DMS 273 treated with DMSO at 0.1 percent for 48 hours (cell line): Measurements from ENCODE around the gene NFYB.
A peak's percentile ranks its signal among the peaks of the same experiment; 100 is the strongest.
"Not testable (repeated sequence)": the region's sequence is repeated elsewhere in the genome, so short reads cannot be mapped to it uniquely, and the experiment has no call there.

Source experiments
- DNase-seq: peaks from one replicate; lab custom pipeline; 2025; lab: John Stamatoyannopoulos, UW

Gene NFYB

GRCh38 chr12:104163028-104163427 is 25.0 kb upstream of the NFYB start:
- not testable (repeated sequence) for DNase-seq

DNA sequence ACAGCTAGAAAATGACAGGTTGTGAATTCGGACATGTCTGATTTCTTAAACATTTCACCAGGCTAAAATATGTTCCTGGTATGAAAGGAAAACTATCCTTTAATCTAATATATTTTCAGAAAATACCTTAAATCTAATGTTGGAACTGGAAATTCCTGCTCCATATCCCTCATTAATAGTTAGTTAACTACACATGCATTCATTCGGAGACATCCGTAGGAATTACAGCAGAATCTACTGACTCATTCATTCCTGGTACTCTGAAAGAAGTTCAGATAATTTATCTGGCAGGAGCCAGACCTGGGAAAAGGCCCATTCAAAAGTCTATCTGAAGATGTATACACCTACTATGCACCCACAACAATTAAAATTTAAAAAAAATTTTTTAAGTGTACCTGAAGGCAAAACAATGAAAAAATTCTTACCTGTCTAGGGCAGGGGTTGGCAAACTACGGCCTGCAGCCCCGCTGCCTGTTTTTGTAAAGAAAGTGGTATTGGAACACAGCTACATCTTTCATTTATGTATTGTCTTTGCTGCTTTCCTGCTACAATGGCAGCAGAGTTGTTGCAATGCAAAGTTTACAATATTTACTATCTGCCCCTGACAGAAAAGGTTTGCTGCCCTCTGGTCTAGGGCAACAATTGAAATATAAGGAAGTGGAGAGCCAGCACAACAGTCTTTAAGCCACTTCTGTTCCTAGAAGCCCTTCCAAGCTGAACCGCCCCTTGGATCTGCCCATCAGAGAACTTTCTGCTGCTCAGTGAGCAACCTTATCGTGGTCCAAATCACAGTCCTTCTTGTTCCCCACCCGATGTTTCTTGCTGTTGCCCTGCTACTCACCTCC is 17.9 kb upstream of the NFYB start:
- DNase-seq, result no peak

- DNase-seq, result no peak
Observed at GRCh38 chr12:104154806-104155205, 16.8 kb upstream of the NFYB start.

DNA sequence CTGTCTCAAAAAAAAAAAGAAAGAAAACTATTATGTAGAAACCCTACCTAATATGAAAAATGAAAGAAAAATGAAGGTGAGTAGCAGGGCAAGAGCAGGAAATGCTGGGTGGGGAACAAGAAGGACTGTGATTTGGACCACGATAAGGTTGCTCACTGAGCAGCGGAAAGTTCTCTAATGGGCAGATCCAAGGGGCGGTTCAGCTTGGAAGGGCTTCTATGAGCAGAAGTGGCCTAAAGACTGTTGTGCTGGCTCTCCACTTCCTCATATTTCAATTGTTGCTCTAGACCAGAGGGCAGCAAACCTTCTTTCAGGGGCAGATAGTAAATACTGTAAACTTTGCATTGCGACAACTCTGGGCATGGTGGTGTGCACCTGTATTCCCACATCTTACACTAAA is 16.3 kb upstream of the NFYB start:
- no peak for DNase-seq

DNA sequence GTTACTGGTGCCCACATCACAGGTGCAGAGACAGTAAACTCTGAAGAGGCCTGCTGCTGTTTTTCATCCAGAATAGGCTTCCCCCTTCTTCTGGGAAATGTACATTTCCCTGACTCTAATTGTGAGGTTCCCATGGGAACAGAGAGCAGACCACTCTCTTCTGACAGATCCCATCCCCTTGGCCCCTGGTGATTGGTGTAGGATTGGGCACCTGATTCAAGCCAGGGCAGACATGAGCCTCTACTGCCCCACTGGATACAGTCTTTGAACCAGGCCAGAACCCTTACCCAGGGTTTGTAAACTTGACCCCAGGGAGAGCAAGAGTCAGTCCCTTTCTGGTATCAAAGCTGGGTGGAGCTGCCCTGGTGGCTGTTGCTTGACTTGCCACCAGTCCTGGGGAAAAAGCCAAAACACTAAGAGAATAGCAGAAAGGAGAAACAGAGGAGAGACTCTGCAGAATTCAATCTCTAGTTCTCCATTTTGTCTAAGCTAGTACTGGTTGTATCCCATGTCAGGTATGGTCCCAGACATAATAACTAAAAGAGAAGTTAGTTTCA is 14.8 kb upstream of the NFYB start:
- no peak for DNase-seq

GRCh38 chr12:104150416-104150815 is 12.4 kb upstream of the NFYB start:
- no peak for DNase-seq

- DNase-seq, result no peak
Observed at GRCh38 chr12:104147346-104147745, 9.3 kb upstream of the NFYB start.

GRCh38 chr12:104143918-104144317 is 5.9 kb upstream of the NFYB start:
- DNase-seq, result no peak

- DNase-seq, result no peak
Observed at GRCh38 chr12:104143002-104143401, 5.0 kb upstream of the NFYB start.

- no peak for DNase-seq
Observed at GRCh38 chr12:104142543-104142942, 4.5 kb upstream of the NFYB start.

DNA sequence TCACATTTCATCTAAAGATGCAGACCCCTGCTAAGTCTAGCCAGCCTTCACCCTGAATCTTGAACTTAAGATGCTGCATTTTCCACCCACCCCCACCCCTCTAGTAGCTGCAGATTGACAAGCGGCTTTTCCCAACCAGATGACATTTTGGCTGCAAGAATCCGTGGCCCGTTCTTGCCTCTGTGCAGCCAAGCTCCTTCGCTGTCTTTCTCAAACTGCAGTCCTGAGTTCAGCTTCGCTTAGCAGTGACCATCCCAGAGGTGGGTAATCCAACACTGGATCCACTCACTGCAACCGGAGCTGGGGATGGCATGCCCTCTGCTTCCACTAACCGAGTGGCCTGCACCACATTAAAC is 765 bp upstream of the NFYB start:
- no peak for DNase-seq

GRCh38 chr12:104137001-104137901 is 759 bp downstream of the NFYB start:
- DNase-seq, result peak; percentile 34

GRCh38 chr12:104136577-104136976 is 1.4 kb downstream of the NFYB start:
- DNase-seq, result no peak

GRCh38 chr12:104134882-104135281 is 3.1 kb downstream of the NFYB start:
- DNase-seq, result no peak

DNA sequence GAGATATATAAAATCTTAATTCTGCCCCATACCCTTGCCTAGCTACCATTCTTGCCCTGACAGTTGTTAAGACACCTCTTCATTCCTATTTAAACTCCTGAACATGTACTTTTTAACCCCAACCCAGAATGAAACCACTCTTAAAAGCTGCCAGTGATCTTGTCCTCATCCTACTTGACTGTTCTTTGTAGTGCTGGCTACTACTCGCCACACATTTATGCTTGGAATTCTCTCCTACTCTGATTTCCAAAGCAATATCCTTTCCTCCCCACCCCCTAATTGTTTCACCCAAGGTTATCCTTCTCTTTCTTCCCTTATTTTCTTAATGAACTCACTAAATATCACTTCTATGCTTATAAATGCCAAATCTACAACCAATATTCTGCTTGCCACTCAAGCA is 4.1 kb downstream of the NFYB start:
- DNase-seq, result no peak

- DNase-seq, result no peak
Observed at GRCh38 chr12:104133321-104133720, 4.7 kb downstream of the NFYB start.

DNA sequence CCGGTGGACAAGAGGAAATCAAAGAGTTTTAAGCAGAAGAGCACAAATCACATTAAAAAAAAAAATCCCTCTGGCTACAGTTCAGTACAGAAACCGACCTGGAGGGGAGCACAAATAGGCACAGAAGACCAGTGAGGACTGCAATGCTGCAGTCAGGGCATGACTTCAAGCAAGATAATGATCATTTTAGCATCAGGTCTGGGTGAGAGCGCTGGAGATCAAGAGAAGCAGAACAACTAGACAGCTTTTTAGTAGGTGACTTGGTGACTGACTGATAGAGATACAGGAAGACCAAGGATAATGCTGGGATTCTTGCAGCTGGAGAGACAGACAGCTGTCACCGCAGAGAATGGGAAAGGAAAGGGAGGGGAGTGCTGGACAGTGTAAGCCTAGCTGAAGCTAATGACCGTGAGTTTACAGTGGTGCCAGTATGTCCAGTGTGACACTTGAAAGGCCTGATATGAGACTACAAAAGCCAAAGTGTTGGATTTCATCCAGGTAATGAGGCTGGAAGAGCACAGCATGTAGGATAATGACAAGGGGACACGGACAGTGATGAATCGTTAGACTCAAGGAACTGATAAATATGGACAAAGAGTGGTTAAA is 5.6 kb downstream of the NFYB start:
- DNase-seq, result no peak

- DNase-seq, result no peak
Observed at GRCh38 chr12:104131609-104132008, 6.4 kb downstream of the NFYB start.

DNA sequence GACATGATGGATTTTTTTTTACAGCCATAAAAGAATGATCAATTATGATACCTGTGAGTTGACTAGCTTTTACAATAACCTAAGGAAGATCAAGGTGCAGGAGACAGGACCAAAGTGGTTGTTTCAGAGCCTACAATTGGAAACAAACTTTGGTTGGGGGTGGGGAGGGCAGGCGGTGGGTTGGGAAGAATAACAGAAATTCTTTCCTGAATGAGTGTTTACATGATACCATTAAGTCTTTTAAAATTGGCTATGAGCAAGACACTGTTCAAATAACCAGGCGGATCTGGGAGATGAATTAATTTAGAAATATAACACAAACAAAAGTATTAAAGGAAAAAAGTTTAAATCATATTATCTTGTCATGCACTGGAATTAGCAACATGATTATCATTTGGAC is 7.2 kb downstream of the NFYB start:
- no peak for DNase-seq

DNA sequence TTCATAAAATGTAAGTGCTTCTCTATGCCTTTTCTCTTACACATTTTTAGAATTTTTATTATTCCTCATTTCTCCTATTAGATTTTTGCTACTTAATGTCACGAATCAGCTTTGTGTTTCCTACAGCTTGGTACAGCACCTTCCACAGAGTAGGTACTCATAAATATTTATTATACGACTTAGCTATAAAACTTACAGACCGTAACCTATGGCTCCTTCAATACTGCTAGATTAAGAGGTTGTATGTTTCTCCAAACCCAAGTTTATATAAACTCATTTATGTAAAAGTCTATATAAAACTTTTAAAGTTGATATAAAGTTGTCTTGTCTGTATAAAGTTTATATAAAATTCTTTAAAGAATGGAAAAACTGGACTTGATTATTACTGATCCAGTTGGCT is 11.5 kb downstream of the NFYB start:
- DNase-seq, result no peak

DNA sequence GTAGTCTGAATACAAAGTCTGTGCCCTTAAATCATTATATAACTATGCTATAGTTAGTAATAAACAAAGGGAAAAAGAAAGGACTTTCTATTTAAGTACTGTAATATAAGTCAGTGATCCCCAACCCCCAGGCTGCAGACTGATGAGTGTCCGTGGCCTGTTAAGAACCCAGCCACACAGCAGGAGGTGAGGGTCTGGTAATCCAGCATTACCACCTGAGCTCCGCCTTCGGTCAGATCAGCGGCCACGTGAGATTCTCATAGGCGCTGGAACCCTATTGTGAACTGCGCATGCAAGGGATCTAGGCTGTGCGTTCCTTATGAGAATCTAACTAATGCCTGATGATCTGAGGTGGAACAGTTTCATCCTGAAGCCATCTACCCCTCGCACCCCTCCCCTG is 15.7 kb downstream of the NFYB start:
- DNase-seq, result no peak

- DNase-seq, result no peak
Observed at GRCh38 chr12:104121001-104121400, 17.0 kb downstream of the NFYB start.

GRCh38 chr12:104115587-104115975 is 22.4 kb downstream of the NFYB start:
- DNase-seq, result peak; percentile 50
